GM18502 (cell line): Measurements from ENCODE around the gene CD2BP2.
A peak's percentile ranks its signal among the peaks of the same experiment; 100 is the strongest.

Source experiments
- ATAC-seq: cut with Tn5 transposase; IDR thresholded peaks from one replicate; pipeline ENCODE4 v1.9.1; 2021; ENCODE audit warnings: mild to moderate bottlenecking; ENCODE audit not compliant: unreplicated experiment, poor library complexity

CD2BP2 gene

GRCh38 chr16:30365200-30365599 lies 10.1 kb upstream of the CD2BP2 start:
- ATAC-seq = no peak

- no peak for ATAC-seq
These were observed 6.1 kb upstream of the CD2BP2 start for GRCh38 chr16:30361180-30361579.

GRCh38 chr16:30359871-30360170 lies 4.7 kb upstream of the CD2BP2 start:
- ATAC-seq = no peak

GRCh38 chr16:30358990-30359870 lies 4.1 kb upstream of the CD2BP2 start:
- ATAC-seq = no peak

DNA sequence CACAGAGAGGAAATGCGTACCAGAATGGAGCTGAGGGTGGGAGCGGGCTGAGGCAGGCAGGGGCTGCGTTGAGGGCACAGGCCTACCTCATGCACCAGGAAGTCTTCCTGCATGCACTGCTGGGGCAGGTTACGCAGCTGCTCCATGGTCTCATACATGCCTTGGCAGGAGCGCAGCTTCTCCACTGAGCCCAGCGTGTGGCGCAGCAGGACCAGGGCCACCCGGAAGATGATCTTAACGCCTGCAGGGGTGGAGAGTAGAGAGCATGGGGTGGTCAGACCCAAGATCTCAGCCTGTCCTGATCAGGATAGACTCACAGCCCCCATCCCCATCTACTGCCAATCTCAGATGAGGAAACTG lies 3.4 kb upstream of the CD2BP2 start:
- no peak for ATAC-seq

DNA sequence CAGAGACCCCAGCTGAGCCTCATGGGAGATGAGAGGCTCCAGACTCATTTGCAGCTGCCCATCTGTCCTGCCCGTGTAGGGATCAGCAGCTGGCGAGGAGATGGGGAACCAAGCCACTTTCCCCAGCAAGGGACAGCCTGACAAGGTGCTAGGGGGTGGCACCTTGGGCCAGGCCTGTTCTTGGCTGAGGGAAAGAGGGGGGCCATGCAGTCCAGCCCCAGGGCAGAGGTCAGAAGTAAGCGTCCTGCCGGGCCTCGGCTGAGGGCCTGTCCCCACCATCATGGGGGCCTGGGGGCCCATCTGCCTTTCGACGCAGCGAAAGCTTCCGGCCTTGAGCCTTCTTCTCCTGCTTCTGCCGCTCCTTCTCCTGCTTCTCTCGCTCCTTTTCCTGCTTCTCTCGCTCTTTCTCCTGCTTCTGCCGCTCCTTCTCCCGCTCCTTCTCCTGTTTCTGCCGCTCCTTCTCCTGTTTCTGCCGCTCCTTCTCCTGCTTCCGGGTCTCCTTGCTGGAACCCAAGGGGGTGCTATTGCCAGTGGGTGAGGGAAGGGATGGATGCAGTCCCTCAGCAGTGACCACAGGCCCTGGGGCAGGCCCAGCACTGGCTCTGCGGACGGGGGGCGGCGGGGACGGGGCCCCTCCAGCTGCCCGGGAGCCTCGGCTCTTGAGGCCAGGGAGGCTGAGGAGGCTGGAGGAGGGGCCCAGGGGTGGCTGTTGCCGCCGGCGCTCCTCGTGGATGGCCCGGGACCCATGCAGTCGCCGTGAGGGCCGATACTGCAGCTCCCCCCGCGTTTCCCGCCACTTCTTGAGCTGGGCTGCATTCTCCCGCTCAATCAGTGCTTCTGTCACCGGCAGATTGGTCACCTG lies 2.8 kb upstream of the CD2BP2 start:
- ATAC-seq = no peak

GRCh38 chr16:30357085-30357714 lies 2.1 kb upstream of the CD2BP2 start:
- no peak for ATAC-seq

GRCh38 chr16:30356401-30357084 lies 1.4 kb upstream of the CD2BP2 start:
- no peak for ATAC-seq

GRCh38 chr16:30355954-30356308 lies 823 bp upstream of the CD2BP2 start:
- ATAC-seq = no peak

DNA sequence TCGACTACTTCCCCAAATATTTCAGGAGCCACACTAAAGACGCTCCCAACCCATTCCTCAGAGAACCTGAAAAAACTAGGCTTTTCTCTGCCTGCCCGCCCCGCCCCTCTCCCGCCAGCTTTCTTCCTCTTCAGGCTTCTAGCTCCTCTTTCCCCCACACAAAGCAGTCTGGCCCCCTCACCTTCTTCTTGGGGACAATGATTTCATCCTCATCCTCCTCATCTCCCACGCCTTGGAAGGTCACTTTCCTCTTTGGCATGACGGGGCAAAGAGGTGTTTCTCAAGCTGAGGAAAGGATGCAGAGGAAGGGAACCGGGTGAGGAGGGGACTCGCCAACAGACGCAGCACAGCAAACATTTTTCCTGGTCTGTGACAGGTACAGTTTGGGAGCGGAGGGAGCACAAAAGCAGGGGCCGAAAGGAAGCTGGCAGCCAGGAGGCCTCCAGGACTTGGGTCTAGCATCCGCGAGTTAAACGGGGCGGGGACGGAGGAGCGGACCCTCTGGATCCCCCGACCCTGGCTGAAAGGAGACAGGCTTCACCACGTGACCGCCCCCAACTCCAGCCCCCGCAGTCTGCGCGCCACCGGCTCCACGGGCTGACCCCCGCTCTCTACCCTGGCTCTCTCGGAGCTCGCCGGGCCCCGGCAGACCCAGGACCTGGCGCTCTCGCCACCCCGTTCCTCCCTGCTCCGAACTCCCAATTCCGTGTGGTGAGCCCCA lies 525 bp downstream of the CD2BP2 start:
- ATAC-seq = peak; percentile 24

- ATAC-seq = no peak
These were observed 1.5 kb downstream of the CD2BP2 start for GRCh38 chr16:30353438-30354129.

DNA sequence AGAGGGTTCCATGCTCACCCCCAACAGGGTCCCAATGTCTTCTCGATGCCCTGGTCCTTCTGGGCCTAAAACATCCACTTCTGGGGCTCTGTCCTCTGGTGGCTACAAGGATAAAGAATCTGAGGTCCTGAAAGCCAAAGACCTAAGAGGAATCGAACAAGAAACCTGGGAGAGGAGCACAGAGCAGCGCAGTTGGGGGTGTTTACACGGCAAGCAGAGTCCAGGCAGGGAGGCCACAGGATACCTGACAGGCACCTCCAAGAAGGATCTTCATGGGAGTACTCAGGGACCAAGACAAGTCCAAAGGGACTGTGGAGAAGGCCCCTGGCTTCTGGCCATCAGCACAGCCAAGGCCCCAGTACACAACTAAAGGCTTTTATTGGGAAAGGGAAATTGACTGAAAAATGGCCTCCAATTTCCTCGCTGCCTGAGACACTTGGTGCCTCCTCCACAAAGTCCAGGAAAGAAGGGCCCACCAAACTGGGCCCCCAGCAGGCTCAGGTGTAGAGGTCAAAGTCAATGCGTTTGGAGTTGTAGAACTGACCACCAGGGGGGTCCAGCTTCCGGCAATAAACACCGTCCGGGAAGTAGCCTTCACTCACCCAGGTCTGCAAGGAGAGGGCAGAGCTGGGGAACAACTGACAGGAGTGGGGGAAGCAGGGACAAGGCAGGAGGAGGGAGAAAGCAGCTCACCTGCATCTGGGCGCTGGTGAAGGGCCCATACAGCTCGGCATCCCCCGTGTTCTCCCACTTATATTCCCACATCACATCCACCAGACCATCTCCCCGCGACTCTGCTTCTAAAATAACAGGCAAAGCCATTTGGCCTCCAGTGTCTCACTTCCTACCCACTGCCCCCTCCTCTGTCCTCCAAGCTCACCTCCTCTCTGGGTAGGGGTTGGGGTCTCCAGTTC lies 2.4 kb downstream of the CD2BP2 start:
- ATAC-seq = no peak

- ATAC-seq = no peak
These were observed 3.3 kb downstream of the CD2BP2 start for GRCh38 chr16:30351586-30352419.

- ATAC-seq = no peak
These were observed 4.1 kb downstream of the CD2BP2 start for GRCh38 chr16:30351001-30351441.

GRCh38 chr16:30350134-30350871 lies 4.8 kb downstream of the CD2BP2 start:
- ATAC-seq = no peak

DNA sequence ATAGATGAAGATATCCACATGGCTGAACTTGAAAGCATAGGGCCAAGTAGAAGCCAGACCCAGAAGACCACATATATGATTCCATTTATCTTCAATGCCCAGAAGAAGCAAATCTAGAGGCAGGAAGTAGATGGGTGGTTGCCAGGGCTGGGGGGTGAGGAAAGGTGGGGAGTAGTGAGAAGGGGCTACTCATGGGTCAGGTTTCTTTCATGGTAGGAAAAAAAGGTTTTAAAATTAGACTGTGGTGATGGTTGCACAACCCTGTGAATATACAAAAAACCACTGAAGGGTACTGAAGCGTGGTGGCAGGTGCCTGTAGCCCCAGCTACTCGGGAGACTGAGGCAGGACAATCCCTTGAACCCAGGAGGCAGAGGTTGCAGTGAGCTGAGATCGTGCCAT lies 5.4 kb downstream of the CD2BP2 start:
- ATAC-seq = no peak

- ATAC-seq = no peak
These were observed 6.2 kb downstream of the CD2BP2 start for GRCh38 chr16:30348929-30349328.
